GM10266 (cell line): ENCODE data around the gene INF2.
"Not testable (repeated sequence)": the region's sequence is repeated elsewhere in the genome, so short reads cannot be mapped to it uniquely, and the experiment has no call there.

ENCODE experiments used
- DNase-seq: peaks from one replicate; pipeline ENCODE4 v3.0.0; 2012; ENCODE audit errors: extremely low spot score
- CTCF ChIP-seq: IDR thresholded peaks from 2 replicates; pipeline ENCODE4 v1.5.1; 2012; ENCODE audit warnings: mild to moderate bottlenecking, low read depth; ENCODE audit not compliant: control insufficient read depth, insufficient read depth; ENCODE audit errors: missing control alignments

INF2 gene

GRCh38 chr14:104726600-104727451 is 37.4 kb downstream of the INF2 start:
- no peak for DNase-seq
- no peak for TF ChIP-seq CTCF

- no peak for DNase-seq
These were observed 39.2 kb downstream of the INF2 start for GRCh38 chr14:104728631-104729030.

GRCh38 chr14:104729176-104729834 is 39.9 kb downstream of the INF2 start:
- DNase-seq: not testable (repeated sequence)

More at GRCh38 chr14:104728631-104729030, 39.2 kb downstream of the INF2 start:
- TF ChIP-seq CTCF: no peak

- TF ChIP-seq CTCF: no peak
- DNase-seq: no peak
These were observed 40.4 kb downstream of the INF2 start for GRCh38 chr14:104729835-104730181.

GRCh38 chr14:104730487-104730886 is 41.1 kb downstream of the INF2 start:
- no peak for TF ChIP-seq CTCF
- DNase-seq: no peak

- DNase-seq: no peak
- no peak for TF ChIP-seq CTCF
These were observed 42.2 kb downstream of the INF2 start for GRCh38 chr14:104731320-104732294.

- no peak for TF ChIP-seq CTCF
- no peak for DNase-seq
These were observed 43.0 kb downstream of the INF2 start for GRCh38 chr14:104732355-104732804.
